Esophagus squamous epithelium (tissue), 5 donors: Measurements from ENCODE around the gene RBM19. TPM values are rescaled to one million over a fixed set of nuclear protein-coding genes. Genes with fewer than 3 reads are reported as not detected.

ENCODE experiments used
- DNase-seq: peaks from one replicate; lab custom pipeline; 2025; lab: John Stamatoyannopoulos, UW
- H3K27ac ChIP-seq, 4 donors: fragments of 200-600 bp; sonication (generic); one replicate each; pipeline ENCODE4 v1.5.1; 2016 to 2019; ENCODE audit warnings: mild to moderate bottlenecking in 1 of 4
- H3K27me3 ChIP-seq, 4 donors: fragments of 200-600 bp; sonication (generic); 1 replicate in 3 of 4; 2 replicates in 1 of 4; pipeline versions ENCODE4 v1.5.1 to v1.6.0; 2017 to 2021; ENCODE audit warnings: antibody characterized with exemption in 1 of 4
- H3K36me3 ChIP-seq, 3 donors: fragments of 200-600 bp; sonication (generic); one replicate each; pipeline ENCODE4 v1.5.1; 2016 to 2019
- H3K4me1 ChIP-seq, 3 donors: fragments of 200-600 bp; sonication (generic); one replicate each; pipeline ENCODE4 v1.5.1; 2017 to 2019
- H3K4me3 ChIP-seq, 4 donors: fragments of 200-600 bp; sonication (generic); 1 replicate in 3 of 4; 2 replicates in 1 of 4; pipeline ENCODE4 v1.5.1; 2016 to 2019; ENCODE audit warnings: mild to moderate bottlenecking in 2 of 4, moderate library complexity in 1 of 4
- H3K9me3 ChIP-seq, 3 donors: fragments of 200-600 bp; sonication (generic); one replicate each; pipeline ENCODE4 v1.5.1; 2016 to 2019
- POLR2A ChIP-seq, 4 donors: fragments of 450-650 bp; IDR thresholded peaks; one replicate each; pipeline ENCODE4 v1.6.1; 2017; ENCODE audit warnings: antibody characterized with exemption in 4 of 4, mild to moderate bottlenecking in 4 of 4, moderate library complexity in 3 of 4
- WGBS, 2 donors: methylation state at CpG; one replicate each; pipeline ENCODE4 v1.1.5; 2018; 5-methylcytosine and 5-hydroxymethylcytosine counted together
- intact Hi-C: fragments of 100-400 bp; cut with DNase I; formaldehyde crosslinking; loops from one replicate; pipeline ENCODE4 v1.15.0; 2022
- total RNA-seq, 4 donors: library from RNA; depleted of rRNA; stranded (reverse); fragments of >200 nt; gene quantifications; one replicate each; pipeline ENCODE4 v1.1.0, GENCODE V29; 2016
- TF ChIP-seq, protein P1 (sequence below), 6 experiments: fragments of 450-650 bp in 4 of 6; fragments of 200-600 bp in 2 of 6; sonication (generic) in 2 of 6; IDR thresholded peaks; one replicate each; pipeline ENCODE4 v1.5.1; 2016 to 2019; ENCODE audit warnings: antibody characterized with exemption in 6 of 6, mild to moderate bottlenecking in 4 of 6, moderate library complexity in 4 of 6
- donor health status: DM: yes; HTN: yes; CAD: no.

The RBM19 gene
- total RNA-seq, 4 donors from 2014 or later: 13.1 to 32.8 (median 27.4) TPM

DNA sequence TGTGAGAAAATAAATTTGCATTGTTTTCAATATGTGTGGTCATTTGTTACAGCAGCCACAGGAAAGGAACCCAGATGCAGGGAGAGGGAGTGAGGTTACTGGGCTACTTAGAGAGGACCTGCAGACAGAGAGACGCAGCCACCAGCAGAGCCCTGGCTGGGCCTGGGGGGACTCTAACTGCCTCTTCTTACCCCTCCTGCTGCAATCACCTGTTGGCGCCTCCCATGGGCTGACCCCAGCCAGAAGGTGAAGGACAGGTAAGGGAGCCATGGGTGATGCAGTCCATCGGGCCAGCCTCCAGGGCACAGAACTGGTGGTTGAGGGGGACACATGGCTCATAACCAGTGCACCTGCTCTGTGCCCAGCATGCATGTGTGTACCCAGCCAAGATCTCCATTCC, 15.8 kb upstream of the RBM19 start:
- 67 to 100% methylated on average over 1 to 3 of the region's 3 CpGs for whole genome bisulfite sequencing, 2 donors
- DNase-seq: no peak
- TF ChIP-seq POLR2A (IDR thresholded peaks at IDR 0.05): no peak
- TF ChIP-seq, protein P1, sequence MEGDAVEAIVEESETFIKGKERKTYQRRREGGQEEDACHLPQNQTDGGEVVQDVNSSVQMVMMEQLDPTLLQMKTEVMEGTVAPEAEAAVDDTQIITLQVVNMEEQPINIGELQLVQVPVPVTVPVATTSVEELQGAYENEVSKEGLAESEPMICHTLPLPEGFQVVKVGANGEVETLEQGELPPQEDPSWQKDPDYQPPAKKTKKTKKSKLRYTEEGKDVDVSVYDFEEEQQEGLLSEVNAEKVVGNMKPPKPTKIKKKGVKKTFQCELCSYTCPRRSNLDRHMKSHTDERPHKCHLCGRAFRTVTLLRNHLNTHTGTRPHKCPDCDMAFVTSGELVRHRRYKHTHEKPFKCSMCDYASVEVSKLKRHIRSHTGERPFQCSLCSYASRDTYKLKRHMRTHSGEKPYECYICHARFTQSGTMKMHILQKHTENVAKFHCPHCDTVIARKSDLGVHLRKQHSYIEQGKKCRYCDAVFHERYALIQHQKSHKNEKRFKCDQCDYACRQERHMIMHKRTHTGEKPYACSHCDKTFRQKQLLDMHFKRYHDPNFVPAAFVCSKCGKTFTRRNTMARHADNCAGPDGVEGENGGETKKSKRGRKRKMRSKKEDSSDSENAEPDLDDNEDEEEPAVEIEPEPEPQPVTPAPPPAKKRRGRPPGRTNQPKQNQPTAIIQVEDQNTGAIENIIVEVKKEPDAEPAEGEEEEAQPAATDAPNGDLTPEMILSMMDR (IDR thresholded peaks at IDR 0.05): no peak
- Histone ChIP-seq H3K27ac (no peak overlapping the region), H3K4me3 (no peak overlapping the region), H3K27me3 (peaks cover 0 to 57% (median 0%) of the 10 kb centered on the region in 4 donors), H3K9me3 (no peaks in the 10 kb centered on the region), H3K36me3 (no peaks in the 10 kb centered on the region), H3K4me1 (no peaks in the 10 kb centered on the region)
- intact Hi-C loops: loop anchor here (5.0 kb wide), 1 partner anchor 525 kb away; no protein-coding TSS in a partner anchor

- TF ChIP-seq, protein P1 (IDR thresholded peaks at IDR 0.05): peak; percentile 43 to 94 (median 92)
- no peak for TF ChIP-seq POLR2A (IDR thresholded peaks at IDR 0.05)
- Histone ChIP-seq H3K9me3 (no peaks in the 10 kb centered on the region), H3K27ac (no peak overlapping the region), H3K4me1 (no peaks in the 10 kb centered on the region), H3K4me3 (no peak overlapping the region), H3K27me3 (peaks cover 0 to 67% (median 0%) of the 10 kb centered on the region in 4 donors), H3K36me3 (no peaks in the 10 kb centered on the region)
- DNase-seq: no peak
- 16 to 17% methylated on average over 12 of the region's 12 CpGs for WGBS, 2 donors
- intact Hi-C loops: loop anchor here (5.0 kb wide), 1 partner anchor 527 kb away; no protein-coding TSS in a partner anchor
Measured at GRCh38 chr12:113980537-113981337, 14.6 kb upstream of the RBM19 start.

GRCh38 chr12:113980054-113980453, 13.9 kb upstream of the RBM19 start:
- TF ChIP-seq, protein P1 (IDR thresholded peaks at IDR 0.05): no peak
- TF ChIP-seq POLR2A (IDR thresholded peaks at IDR 0.05): no peak
- Histone ChIP-seq H3K27ac (no peak overlapping the region), H3K9me3 (no peaks in the 10 kb centered on the region), H3K36me3 (no peaks in the 10 kb centered on the region), H3K4me1 (no peaks in the 10 kb centered on the region), H3K4me3 (no peak overlapping the region), H3K27me3 (peaks cover 0 to 74% (median 0%) of the 10 kb centered on the region in 4 donors)
- intact Hi-C loops: loop anchor here (5.0 kb wide), 1 partner anchor 527 kb away; no protein-coding TSS in a partner anchor
- no peak for DNase-seq
- 47 to 48% methylated on average over 2 of the region's 2 CpGs for WGBS, 2 donors

GRCh38 chr12:113978080-113978479, 12.0 kb upstream of the RBM19 start:
- peaks cover 0 to 81% (median 0%) of the 10 kb centered on the region in 4 donors for H3K27me3 ChIP-seq
- intact Hi-C loops: no loop called here

More at GRCh38 chr12:113978080-113978479, 12.0 kb upstream of the RBM19 start:
- TF ChIP-seq POLR2A (IDR thresholded peaks at IDR 0.05): no peak
- TF ChIP-seq, protein P1 (IDR thresholded peaks at IDR 0.05): no peak
- DNase-seq: no peak
- WGBS, 2 donors: 50% methylated on average over 1 of the region's 1 CpG; no CpG with 5 or more reads in 1 of the 2 donors
- H3K9me3 ChIP-seq: no peaks in the 10 kb centered on the region
- no peaks in the 10 kb centered on the region for H3K36me3 ChIP-seq
- no peak overlapping the region for H3K4me3 ChIP-seq
- H3K27ac ChIP-seq: no peak overlapping the region
- H3K4me1 ChIP-seq: no peaks in the 10 kb centered on the region
